ENCODE data around the gene HNRNPM. TPM values are rescaled to one million over a fixed set of nuclear protein-coding genes. Genes with fewer than 3 reads are reported as not detected.
"Not testable (repeated sequence)": the region's sequence is repeated elsewhere in the genome, so short reads cannot be mapped to it uniquely, and the experiment has no call there.

Gene HNRNPM
- total RNA-seq (2014; rRNA removed; shearing (Covaris generic)): 162 and 178 TPM in 2 replicates

GRCh38 chr19:8444677-8445487 lies at the start of gene HNRNPM:
Gene HNRNPM (plus strand): TSS chr19:8444975. CDS start chr19:8444999, 24 bp downstream.
- peak; percentile 94 for DNase-seq (ENCODE audit: low spot score)

- no peak for DNase-seq (ENCODE audit: low spot score)
These were observed 49.1 kb upstream of the HNRNPM start for GRCh38 chr19:8395621-8396082.

GRCh38 chr19:8396185-8396562 lies 48.6 kb upstream of the HNRNPM start:
- no peak for DNase-seq (ENCODE audit: low spot score)

- DNase-seq (ENCODE audit: low spot score): peak; percentile 46
These were observed 48.1 kb upstream of the HNRNPM start for GRCh38 chr19:8396563-8397203.

- DNase-seq (ENCODE audit: low spot score): no peak
These were observed 47.5 kb upstream of the HNRNPM start for GRCh38 chr19:8397271-8397670.

GRCh38 chr19:8397746-8398310 lies 46.9 kb upstream of the HNRNPM start:
- DNase-seq (ENCODE audit: low spot score): no peak

GRCh38 chr19:8398311-8398771 lies 46.4 kb upstream of the HNRNPM start:
- no peak for DNase-seq (ENCODE audit: low spot score)

- DNase-seq (ENCODE audit: low spot score): no peak
These were observed 45.0 kb upstream of the HNRNPM start for GRCh38 chr19:8399681-8400188.

- no peak for DNase-seq (ENCODE audit: low spot score)
These were observed 42.8 kb upstream of the HNRNPM start for GRCh38 chr19:8401981-8402411.

GRCh38 chr19:8403098-8403819 lies 41.5 kb upstream of the HNRNPM start:
- no peak for DNase-seq (ENCODE audit: low spot score)

- DNase-seq (ENCODE audit: low spot score): no peak
These were observed 41.0 kb upstream of the HNRNPM start for GRCh38 chr19:8403820-8404109.

- DNase-seq (ENCODE audit: low spot score): no peak
These were observed 40.2 kb upstream of the HNRNPM start for GRCh38 chr19:8404391-8405151.

- DNase-seq (ENCODE audit: low spot score): not testable (repeated sequence)
These were observed 34.1 kb upstream of the HNRNPM start for GRCh38 chr19:8410718-8411117.

- peak; percentile 90 for DNase-seq (ENCODE audit: low spot score)
These were observed 31.8 kb upstream of the HNRNPM start, which contains the start of gene MARCHF2 for GRCh38 chr19:8412783-8413628. Gene MARCHF2 (plus strand): TSS chr19:8413305. CDS start chr19:8421841, 8,536 bp downstream.

GRCh38 chr19:8413629-8413995 lies 31.2 kb upstream of the HNRNPM start:
- DNase-seq (ENCODE audit: low spot score): no peak

- no peak for DNase-seq (ENCODE audit: low spot score)
These were observed 28.0 kb upstream of the HNRNPM start for GRCh38 chr19:8416796-8417195.

GRCh38 chr19:8421484-8422461 lies 23.0 kb upstream of the HNRNPM start:
- no peak for DNase-seq (ENCODE audit: low spot score)

GRCh38 chr19:8423817-8424223 lies 21.0 kb upstream of the HNRNPM start:
- DNase-seq (ENCODE audit: low spot score): peak; percentile 41

GRCh38 chr19:8425331-8425730 lies 19.4 kb upstream of the HNRNPM start:
- DNase-seq (ENCODE audit: low spot score): not testable (repeated sequence)

Data from HT-29 (cell line).